Measurements from ENCODE around the gene FEZF2.

Gene FEZF2

DNA sequence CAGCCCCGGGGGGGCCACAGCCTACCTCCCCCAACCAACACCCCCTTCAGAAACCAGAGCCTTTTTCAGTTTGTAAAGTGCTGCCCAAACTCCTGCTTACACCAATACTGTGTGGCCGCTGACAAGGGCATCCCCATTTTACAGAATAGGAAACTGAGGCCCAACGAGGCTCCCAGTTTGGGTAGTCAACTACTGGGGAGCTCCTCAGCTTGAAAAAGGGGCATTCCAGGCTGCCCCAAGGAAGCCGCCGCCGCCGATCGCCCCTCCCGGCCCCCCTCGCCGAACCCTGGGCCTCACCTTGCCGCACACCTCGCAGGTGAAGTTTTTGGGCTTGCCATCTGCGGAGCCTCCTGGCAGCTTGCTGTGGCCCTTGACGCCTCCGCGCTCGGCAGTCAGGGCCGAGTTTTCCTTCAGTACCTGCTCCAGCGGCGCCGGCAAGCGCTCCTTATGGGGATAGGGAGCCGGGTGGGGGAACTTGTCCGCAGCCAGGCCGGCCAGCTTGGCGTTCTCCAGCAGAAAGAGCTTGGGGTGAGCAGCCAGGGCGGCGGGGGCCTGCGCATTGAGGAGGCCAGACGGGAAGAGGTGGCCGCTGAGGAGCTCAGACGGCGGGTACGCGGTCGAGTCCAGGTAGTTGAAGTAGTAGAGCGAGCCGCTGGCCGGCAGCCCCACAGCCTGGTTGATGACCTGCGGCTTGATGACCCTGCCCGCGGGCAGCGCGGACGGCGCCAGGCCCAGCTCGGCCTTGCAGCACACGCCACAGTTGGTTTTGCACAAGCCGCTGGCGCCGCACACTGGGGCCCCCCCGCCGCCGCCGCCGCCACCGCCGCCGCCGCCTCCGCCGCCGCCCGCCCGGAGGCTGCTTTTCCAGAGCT lies 1.4 kb downstream of the FEZF2 start:
- Histone ChIP-seq H3K4me1 (ENCODE audit: control insufficient read depth, insufficient read depth, low read length) (peaks cover 8% of the 10 kb centered on the region), H3K9ac (ENCODE audit: low read length) (no peak overlapping the region), H3K4me3 (ENCODE audit: low read length) (no peak overlapping the region), H3K27me3 (ENCODE audit: control insufficient read depth, insufficient read depth, low read length) (peaks cover 98% of the 10 kb centered on the region), H3K9me3 (ENCODE audit: control insufficient read depth, low read length) (no peaks in the 10 kb centered on the region), H3K36me3 (ENCODE audit: control insufficient read depth, insufficient read depth, low read length) (no peaks in the 10 kb centered on the region)

GRCh38 chr3:62370858-62371719 lies 2.3 kb downstream of the FEZF2 start:
- Histone ChIP-seq H3K9ac (ENCODE audit: low read length) (no peak overlapping the region), H3K4me3 (ENCODE audit: low read length) (no peak overlapping the region), H3K4me1 (ENCODE audit: control insufficient read depth, insufficient read depth, low read length) (peaks cover 8% of the 10 kb centered on the region), H3K27me3 (ENCODE audit: control insufficient read depth, insufficient read depth, low read length) (peaks cover 98% of the 10 kb centered on the region), H3K36me3 (ENCODE audit: control insufficient read depth, insufficient read depth, low read length) (no peaks in the 10 kb centered on the region), H3K9me3 (ENCODE audit: control insufficient read depth, low read length) (no peaks in the 10 kb centered on the region)

DNA sequence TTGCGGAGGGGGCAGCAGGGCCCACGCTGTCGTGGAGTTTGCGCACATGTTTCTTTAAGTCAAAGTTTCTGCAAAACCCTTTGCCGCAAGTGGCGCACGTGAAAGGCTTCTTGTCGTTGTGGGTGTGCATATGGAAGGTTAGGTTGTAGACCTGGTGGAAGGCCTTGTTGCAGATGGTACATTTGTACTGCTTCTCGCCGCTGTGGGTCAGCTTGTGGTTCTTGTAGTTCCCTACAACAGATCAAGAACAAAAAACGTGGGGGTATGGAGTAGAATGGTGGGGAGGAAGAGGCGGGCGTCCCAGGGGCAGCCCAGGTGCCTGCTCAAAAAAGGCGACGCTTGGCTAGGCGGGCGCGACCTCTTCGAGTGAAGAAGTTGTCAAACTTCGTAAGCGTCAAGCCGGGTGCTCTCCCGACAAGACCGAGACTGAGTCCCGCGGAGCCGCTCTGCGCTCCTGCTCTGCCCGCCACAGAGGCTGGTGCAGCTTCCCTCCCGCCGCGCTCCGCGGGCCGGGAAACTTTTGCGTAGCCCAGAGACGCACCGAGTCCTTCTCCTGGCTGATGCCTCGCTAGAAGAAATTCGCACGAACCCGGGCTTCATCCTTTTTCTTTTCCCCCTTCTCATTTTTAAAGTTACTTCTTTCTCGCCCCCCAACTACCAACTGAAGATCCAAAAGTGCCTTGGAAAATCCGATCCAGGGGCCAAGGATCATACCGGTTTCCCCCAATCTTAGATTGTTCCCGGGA lies 3.1 kb downstream of the FEZF2 start:
- no peak overlapping the region for H3K9ac ChIP-seq (ENCODE audit: low read length)
- H3K27me3 ChIP-seq (ENCODE audit: control insufficient read depth, insufficient read depth, low read length), result peaks cover 98% of the 10 kb centered on the region
- H3K36me3 ChIP-seq (ENCODE audit: control insufficient read depth, insufficient read depth, low read length), result no peaks in the 10 kb centered on the region
- H3K4me1 ChIP-seq (ENCODE audit: control insufficient read depth, insufficient read depth, low read length), result peaks cover 8% of the 10 kb centered on the region
- H3K9me3 ChIP-seq (ENCODE audit: control insufficient read depth, low read length), result no peaks in the 10 kb centered on the region
- no peak overlapping the region for H3K4me3 ChIP-seq (ENCODE audit: low read length)

- Histone ChIP-seq H3K36me3 (ENCODE audit: control insufficient read depth, insufficient read depth, low read length) (no peaks in the 10 kb centered on the region), H3K4me3 (ENCODE audit: low read length) (no peak overlapping the region), H3K9ac (ENCODE audit: low read length) (no peak overlapping the region), H3K9me3 (ENCODE audit: control insufficient read depth, low read length) (no peaks in the 10 kb centered on the region), H3K4me1 (ENCODE audit: control insufficient read depth, insufficient read depth, low read length) (peaks cover 8% of the 10 kb centered on the region), H3K27me3 (ENCODE audit: control insufficient read depth, insufficient read depth, low read length) (peaks cover 95% of the 10 kb centered on the region)
Observed at GRCh38 chr3:62369476-62369743, 3.9 kb downstream of the FEZF2 start.

DNA sequence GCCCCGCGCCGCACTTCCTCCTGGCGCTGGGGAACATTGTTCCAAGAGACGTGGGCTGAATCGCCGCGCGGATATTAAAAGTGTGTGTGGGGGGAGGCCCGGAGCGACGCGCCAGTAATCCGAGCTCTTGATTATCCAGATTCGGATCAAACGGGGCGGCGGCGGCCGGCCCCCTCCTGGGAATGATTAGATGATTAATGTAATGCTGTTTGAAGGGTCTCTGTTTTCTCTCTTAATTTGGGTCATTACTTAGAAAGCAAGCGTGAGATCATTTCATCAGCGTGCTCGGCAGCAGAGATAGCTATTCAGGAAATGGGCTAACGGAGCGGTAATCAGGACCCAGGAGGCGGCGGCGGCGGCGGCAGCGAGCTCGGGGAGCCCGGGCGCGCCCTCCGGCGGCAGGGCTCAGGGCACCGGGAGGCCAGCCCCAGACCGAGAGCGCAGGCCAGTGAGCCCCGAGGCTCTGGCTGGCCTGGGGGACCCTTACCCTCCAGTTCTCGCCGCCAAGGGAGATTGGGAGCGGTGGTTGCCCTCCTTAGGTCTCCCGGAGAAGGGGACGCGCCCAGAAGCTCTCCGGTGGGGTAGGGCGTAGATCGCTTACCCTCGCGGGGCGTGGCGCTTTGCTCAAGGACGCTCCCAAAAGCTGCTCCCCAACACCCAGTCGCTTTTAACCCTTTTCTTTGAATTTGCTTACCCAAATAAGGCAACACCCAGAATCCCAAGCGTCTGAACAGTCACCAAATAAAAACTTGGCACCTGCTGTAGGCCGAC lies 4.5 kb downstream of the FEZF2 start:
- no peaks in the 10 kb centered on the region for H3K9me3 ChIP-seq (ENCODE audit: control insufficient read depth, low read length)
- H3K9ac ChIP-seq (ENCODE audit: low read length), result no peak overlapping the region
- H3K27me3 ChIP-seq (ENCODE audit: control insufficient read depth, insufficient read depth, low read length), result peaks cover 90% of the 10 kb centered on the region
- H3K4me3 ChIP-seq (ENCODE audit: low read length), result no peak overlapping the region
- H3K4me1 ChIP-seq (ENCODE audit: control insufficient read depth, insufficient read depth, low read length), result peaks cover 8% of the 10 kb centered on the region
- H3K36me3 ChIP-seq (ENCODE audit: control insufficient read depth, insufficient read depth, low read length), result no peaks in the 10 kb centered on the region

DNA sequence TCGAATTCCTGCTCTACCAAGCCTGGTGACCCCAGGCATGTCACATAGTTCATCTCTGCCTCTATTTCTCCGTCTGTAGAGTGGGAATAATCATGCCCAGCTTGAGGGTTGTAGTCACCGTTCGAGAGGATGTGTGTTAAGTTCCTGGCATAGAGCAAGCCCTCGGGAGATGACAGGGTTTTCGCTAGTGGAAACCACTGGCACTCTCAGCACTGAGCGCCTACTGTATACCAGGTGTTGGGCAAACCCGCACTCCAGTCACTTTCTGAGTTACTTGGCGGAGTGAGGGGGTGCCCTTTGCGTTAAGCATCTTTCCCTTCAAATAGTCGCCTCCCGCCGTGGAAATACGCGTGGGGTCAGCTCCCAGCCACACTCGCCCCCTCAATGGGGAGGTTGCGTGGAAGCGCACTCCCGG lies 5.1 kb downstream of the FEZF2 start:
- Histone ChIP-seq H3K36me3 (ENCODE audit: control insufficient read depth, insufficient read depth, low read length) (no peaks in the 10 kb centered on the region), H3K4me1 (ENCODE audit: control insufficient read depth, insufficient read depth, low read length) (peaks cover 8% of the 10 kb centered on the region), H3K27me3 (ENCODE audit: control insufficient read depth, insufficient read depth, low read length) (peaks cover 88% of the 10 kb centered on the region), H3K4me3 (ENCODE audit: low read length) (no peak overlapping the region), H3K9me3 (ENCODE audit: control insufficient read depth, low read length) (no peaks in the 10 kb centered on the region), H3K9ac (ENCODE audit: low read length) (no peak overlapping the region)

DNA sequence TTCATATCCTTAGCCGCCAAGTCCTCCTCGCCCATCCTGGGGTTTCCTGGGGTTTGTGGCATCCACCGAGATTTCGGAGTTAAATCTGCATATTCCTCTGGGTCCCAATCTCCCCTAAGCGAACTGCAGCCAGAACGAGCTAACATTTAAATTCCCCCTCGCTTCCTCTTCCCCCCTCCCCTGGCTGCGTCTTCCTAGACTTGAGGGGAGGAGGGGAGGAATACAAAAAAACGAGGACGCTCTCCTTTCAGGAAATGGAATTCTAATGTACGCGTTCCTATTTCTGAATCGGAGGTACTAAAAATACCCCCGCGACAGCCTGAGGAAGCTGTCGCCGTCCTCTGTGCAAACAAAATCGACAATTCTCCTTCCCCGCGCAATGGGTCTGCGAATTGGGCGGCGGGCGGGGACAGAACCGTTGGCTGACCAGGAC lies 5.6 kb downstream of the FEZF2 start:
- peaks cover 8% of the 10 kb centered on the region for H3K4me1 ChIP-seq (ENCODE audit: control insufficient read depth, insufficient read depth, low read length)
- no peak overlapping the region for H3K4me3 ChIP-seq (ENCODE audit: low read length)
- no peaks in the 10 kb centered on the region for H3K36me3 ChIP-seq (ENCODE audit: control insufficient read depth, insufficient read depth, low read length)
- H3K9me3 ChIP-seq (ENCODE audit: control insufficient read depth, low read length), result no peaks in the 10 kb centered on the region
- H3K27me3 ChIP-seq (ENCODE audit: control insufficient read depth, insufficient read depth, low read length), result peaks cover 87% of the 10 kb centered on the region
- H3K9ac ChIP-seq (ENCODE audit: low read length), result no peak overlapping the region

GRCh38 chr3:62366126-62366484 lies 7.2 kb downstream of the FEZF2 start:
- no peaks in the 10 kb centered on the region for H3K36me3 ChIP-seq (ENCODE audit: control insufficient read depth, insufficient read depth, low read length)
- H3K9me3 ChIP-seq (ENCODE audit: control insufficient read depth, low read length), result no peaks in the 10 kb centered on the region
- H3K27me3 ChIP-seq (ENCODE audit: control insufficient read depth, insufficient read depth, low read length), result peaks cover 72% of the 10 kb centered on the region
- H3K4me3 ChIP-seq (ENCODE audit: low read length), result no peak overlapping the region
- H3K4me1 ChIP-seq (ENCODE audit: control insufficient read depth, insufficient read depth, low read length), result peaks cover 8% of the 10 kb centered on the region
- no peak overlapping the region for H3K9ac ChIP-seq (ENCODE audit: low read length)

GRCh38 chr3:62365391-62366125 lies 7.8 kb downstream of the FEZF2 start:
- no peak overlapping the region for H3K4me3 ChIP-seq (ENCODE audit: low read length)

GRCh38 chr3:62364191-62364590 lies 9.2 kb downstream of the FEZF2 start:
- H3K9me3 ChIP-seq (ENCODE audit: control insufficient read depth, low read length), result no peaks in the 10 kb centered on the region
- H3K27me3 ChIP-seq (ENCODE audit: control insufficient read depth, insufficient read depth, low read length), result peaks cover 52% of the 10 kb centered on the region
- no peak overlapping the region for H3K4me3 ChIP-seq (ENCODE audit: low read length)
- H3K4me1 ChIP-seq (ENCODE audit: control insufficient read depth, insufficient read depth, low read length), result peaks cover 7% of the 10 kb centered on the region
- no peak overlapping the region for H3K9ac ChIP-seq (ENCODE audit: low read length)
- H3K36me3 ChIP-seq (ENCODE audit: control insufficient read depth, insufficient read depth, low read length), result no peaks in the 10 kb centered on the region

More at GRCh38 chr3:62365391-62366125, 7.8 kb downstream of the FEZF2 start:
- Histone ChIP-seq H3K4me1 (ENCODE audit: control insufficient read depth, insufficient read depth, low read length) (peaks cover 8% of the 10 kb centered on the region), H3K36me3 (ENCODE audit: control insufficient read depth, insufficient read depth, low read length) (no peaks in the 10 kb centered on the region), H3K9ac (ENCODE audit: low read length) (no peak overlapping the region), H3K27me3 (ENCODE audit: control insufficient read depth, insufficient read depth, low read length) (peaks cover 66% of the 10 kb centered on the region), H3K9me3 (ENCODE audit: control insufficient read depth, low read length) (no peaks in the 10 kb centered on the region)

GRCh38 chr3:62363275-62363674 lies 10.1 kb downstream of the FEZF2 start:
- H3K27me3 ChIP-seq (ENCODE audit: control insufficient read depth, insufficient read depth, low read length), result peaks cover 43% of the 10 kb centered on the region

More at GRCh38 chr3:62363275-62363674, 10.1 kb downstream of the FEZF2 start:
- Histone ChIP-seq H3K9me3 (ENCODE audit: control insufficient read depth, low read length) (no peaks in the 10 kb centered on the region), H3K9ac (ENCODE audit: low read length) (no peak overlapping the region), H3K36me3 (ENCODE audit: control insufficient read depth, insufficient read depth, low read length) (no peaks in the 10 kb centered on the region), H3K4me3 (ENCODE audit: low read length) (no peak overlapping the region), H3K4me1 (ENCODE audit: control insufficient read depth, insufficient read depth, low read length) (peaks cover 4% of the 10 kb centered on the region)

Measured in mucosa of stomach (tissue), 1 donor.